Glutamatergic neuron (in vitro differentiated cells): ENCODE measurements around the gene CALHM5. TPM values are rescaled to one million over a fixed set of nuclear protein-coding genes. Genes with fewer than 3 reads are reported as not detected.

Experiments used
- DNase-seq: peaks from one replicate; pipeline ENCODE4 v3.0.0; 2022
- H3K27ac Mint-ChIP-seq: one replicate; pipeline ENCODE4 v1.8.0; 2020; ENCODE audit warnings: mild to moderate bottlenecking, mixed read lengths, inconsistent platforms; ENCODE audit not compliant: unreplicated experiment
- H3K27me3 Mint-ChIP-seq: one replicate; pipeline ENCODE4 v1.8.0; 2020; ENCODE audit warnings: mild to moderate bottlenecking, moderate library complexity, mixed read lengths, inconsistent platforms; ENCODE audit not compliant: unreplicated experiment
- H3K36me3 Mint-ChIP-seq: one replicate; pipeline ENCODE4 v1.8.0; 2020; ENCODE audit warnings: mild to moderate bottlenecking, mixed read lengths, inconsistent platforms; ENCODE audit not compliant: unreplicated experiment
- H3K4me1 Mint-ChIP-seq: one replicate; pipeline ENCODE4 v1.8.0; 2020; ENCODE audit warnings: mild to moderate bottlenecking, low read depth, mixed read lengths, inconsistent platforms; ENCODE audit not compliant: unreplicated experiment
- H3K4me3 Mint-ChIP-seq: one replicate; pipeline ENCODE4 v1.8.0; 2020; ENCODE audit warnings: mild to moderate bottlenecking, mixed read lengths, inconsistent platforms; ENCODE audit not compliant: unreplicated experiment
- H3K9me3 Mint-ChIP-seq: one replicate; pipeline ENCODE4 v1.8.0; 2020; ENCODE audit warnings: mild to moderate bottlenecking, moderate library complexity, mixed read lengths, inconsistent platforms; ENCODE audit not compliant: unreplicated experiment
- long read RNA-seq: library from polyadenylated mRNA; unstranded; transcript quantifications from one replicate; pipeline ENCODE4 v2.0.0, GENCODE V29; 2020; ENCODE audit not compliant: unreplicated experiment
- total RNA-seq: library from RNA; stranded (reverse); fragmentation: NEBNext Ultra II Directional; extraction: Animal tissue kit (Norgen Biotek cat#: 25700); gene quantifications from one replicate; pipeline ENCODE4 v1.2.1, GENCODE V29; 2021; ENCODE audit not compliant: unreplicated experiment
- TF ChIP-seq, protein P1 (sequence below): fragments of 200-600 bp; sonication (generic); IDR thresholded peaks from one replicate; pipeline ENCODE4 v1.5.0; 2021; ENCODE audit not compliant: partially characterized antibody, unreplicated experiment

CALHM5 gene, protein sequence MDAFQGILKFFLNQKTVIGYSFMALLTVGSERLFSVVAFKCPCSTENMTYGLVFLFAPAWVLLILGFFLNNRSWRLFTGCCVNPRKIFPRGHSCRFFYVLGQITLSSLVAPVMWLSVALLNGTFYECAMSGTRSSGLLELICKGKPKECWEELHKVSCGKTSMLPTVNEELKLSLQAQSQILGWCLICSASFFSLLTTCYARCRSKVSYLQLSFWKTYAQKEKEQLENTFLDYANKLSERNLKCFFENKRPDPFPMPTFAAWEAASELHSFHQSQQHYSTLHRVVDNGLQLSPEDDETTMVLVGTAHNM
- 0.10 TPM for total RNA-seq
- long read RNA-seq, result 0 reads

DNA sequence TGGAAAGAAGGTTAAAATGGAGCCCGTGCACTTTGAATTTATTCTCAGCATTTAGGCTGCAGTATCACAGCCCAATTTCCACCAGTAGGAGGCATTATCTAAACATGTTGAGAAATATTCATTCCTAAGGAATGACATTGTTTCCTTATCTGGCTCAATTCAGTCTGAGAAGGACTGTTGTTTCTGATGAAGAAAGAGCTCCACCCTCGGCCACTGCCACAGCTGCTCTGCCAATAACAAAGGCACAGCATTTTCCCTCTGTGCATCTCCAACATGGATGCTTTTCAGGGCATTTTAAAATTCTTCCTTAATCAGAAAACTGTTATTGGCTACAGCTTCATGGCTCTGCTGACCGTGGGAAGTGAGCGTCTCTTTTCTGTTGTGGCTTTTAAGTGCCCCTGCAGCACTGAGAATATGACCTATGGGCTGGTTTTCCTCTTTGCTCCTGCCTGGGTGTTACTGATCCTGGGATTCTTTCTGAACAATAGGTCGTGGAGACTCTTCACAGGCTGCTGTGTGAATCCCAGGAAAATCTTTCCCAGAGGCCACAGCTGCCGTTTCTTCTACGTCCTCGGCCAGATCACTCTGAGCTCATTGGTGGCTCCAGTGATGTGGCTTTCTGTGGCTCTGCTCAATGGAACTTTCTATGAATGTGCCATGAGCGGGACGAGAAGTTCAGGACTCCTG, at the start of gene CALHM5:
CALHM5 (plus strand) TSS at position 216 of the 687 bp plus-strand sequence; CDS start at position 274, 58 bp downstream.
- Mint-ChIP-seq H3K27me3 (no peaks in the 10 kb centered on the region), H3K4me1 (no peaks in the 10 kb centered on the region), H3K4me3 (no peak within 1 kb of the TSS), H3K36me3 (no peaks in the 10 kb centered on the region), H3K27ac (no peak within 1 kb of the TSS), H3K9me3 (peaks cover 2% of the 10 kb centered on the region)
- DNase-seq, result no peak
- TF ChIP-seq, protein P1, sequence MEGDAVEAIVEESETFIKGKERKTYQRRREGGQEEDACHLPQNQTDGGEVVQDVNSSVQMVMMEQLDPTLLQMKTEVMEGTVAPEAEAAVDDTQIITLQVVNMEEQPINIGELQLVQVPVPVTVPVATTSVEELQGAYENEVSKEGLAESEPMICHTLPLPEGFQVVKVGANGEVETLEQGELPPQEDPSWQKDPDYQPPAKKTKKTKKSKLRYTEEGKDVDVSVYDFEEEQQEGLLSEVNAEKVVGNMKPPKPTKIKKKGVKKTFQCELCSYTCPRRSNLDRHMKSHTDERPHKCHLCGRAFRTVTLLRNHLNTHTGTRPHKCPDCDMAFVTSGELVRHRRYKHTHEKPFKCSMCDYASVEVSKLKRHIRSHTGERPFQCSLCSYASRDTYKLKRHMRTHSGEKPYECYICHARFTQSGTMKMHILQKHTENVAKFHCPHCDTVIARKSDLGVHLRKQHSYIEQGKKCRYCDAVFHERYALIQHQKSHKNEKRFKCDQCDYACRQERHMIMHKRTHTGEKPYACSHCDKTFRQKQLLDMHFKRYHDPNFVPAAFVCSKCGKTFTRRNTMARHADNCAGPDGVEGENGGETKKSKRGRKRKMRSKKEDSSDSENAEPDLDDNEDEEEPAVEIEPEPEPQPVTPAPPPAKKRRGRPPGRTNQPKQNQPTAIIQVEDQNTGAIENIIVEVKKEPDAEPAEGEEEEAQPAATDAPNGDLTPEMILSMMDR, result peak; percentile 57

DNA sequence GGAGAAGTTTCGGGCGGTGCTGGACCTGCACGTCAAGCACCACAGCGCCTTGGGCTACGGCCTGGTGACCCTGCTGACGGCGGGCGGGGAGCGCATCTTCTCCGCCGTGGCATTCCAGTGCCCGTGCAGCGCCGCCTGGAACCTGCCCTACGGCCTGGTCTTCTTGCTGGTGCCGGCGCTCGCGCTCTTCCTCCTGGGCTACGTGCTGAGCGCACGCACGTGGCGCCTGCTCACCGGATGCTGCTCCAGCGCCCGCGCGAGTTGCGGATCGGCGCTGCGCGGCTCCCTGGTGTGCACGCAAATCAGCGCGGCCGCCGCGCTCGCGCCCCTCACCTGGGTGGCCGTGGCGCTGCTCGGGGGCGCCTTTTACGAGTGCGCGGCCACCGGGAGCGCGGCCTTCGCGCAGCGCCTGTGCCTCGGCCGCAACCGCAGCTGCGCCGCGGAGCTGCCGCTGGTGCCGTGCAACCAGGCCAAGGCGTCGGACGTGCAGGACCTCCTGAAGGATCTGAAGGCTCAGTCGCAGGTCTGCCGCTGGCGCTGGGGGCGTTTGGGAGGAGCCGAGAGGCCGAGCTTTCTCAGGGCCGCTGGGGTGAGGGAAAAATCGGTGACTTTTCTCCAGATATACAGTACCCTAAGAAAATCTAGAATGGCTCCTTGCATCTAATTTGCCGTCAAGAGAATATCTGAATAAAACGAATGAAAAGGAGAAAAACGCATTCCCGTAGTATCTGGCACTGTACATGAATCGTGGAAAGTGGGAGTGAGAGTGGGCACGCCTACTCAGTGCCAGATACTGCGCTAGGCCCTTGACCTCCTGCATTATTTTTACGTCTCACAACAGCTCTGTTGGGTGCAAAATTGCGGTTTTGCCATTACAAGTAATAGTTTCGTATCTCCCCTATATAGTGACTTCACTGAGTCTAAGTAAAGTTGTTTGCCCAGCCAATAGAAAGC, 49.2 kb upstream of the CALHM5 start:
- H3K27ac Mint-ChIP-seq, result no peak overlapping the region
- peaks cover 3% of the 10 kb centered on the region for H3K9me3 Mint-ChIP-seq
- peak overlapping the region; percentile 76 for H3K4me3 Mint-ChIP-seq
- DNase-seq, result peak; percentile 67
- no peaks in the 10 kb centered on the region for H3K36me3 Mint-ChIP-seq
- peaks cover 7% of the 10 kb centered on the region for H3K27me3 Mint-ChIP-seq
- TF ChIP-seq, protein P1, result no peak
- H3K4me1 Mint-ChIP-seq, result peaks cover 2% of the 10 kb centered on the region

DNA sequence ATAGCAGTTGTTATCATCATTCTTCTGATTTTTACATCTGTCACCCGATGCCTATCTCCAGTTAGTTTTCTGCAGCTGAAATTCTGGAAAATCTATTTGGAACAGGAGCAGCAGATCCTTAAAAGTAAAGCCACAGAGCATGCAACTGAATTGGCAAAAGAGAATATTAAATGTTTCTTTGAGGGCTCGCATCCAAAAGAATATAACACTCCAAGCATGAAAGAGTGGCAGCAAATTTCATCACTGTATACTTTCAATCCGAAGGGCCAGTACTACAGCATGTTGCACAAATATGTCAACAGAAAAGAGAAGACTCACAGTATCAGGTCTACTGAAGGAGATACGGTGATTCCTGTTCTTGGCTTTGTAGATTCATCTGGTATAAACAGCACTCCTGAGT, 48.1 kb upstream of the CALHM5 start:
- no peaks in the 10 kb centered on the region for H3K36me3 Mint-ChIP-seq
- no peak overlapping the region for H3K27ac Mint-ChIP-seq
- H3K9me3 Mint-ChIP-seq, result peaks cover 3% of the 10 kb centered on the region
- peaks cover 2% of the 10 kb centered on the region for H3K4me1 Mint-ChIP-seq
- TF ChIP-seq, protein P1, result no peak
- H3K4me3 Mint-ChIP-seq, result peak overlapping the region; percentile 64
- H3K27me3 Mint-ChIP-seq, result peaks cover 7% of the 10 kb centered on the region
- DNase-seq, result no peak

DNA sequence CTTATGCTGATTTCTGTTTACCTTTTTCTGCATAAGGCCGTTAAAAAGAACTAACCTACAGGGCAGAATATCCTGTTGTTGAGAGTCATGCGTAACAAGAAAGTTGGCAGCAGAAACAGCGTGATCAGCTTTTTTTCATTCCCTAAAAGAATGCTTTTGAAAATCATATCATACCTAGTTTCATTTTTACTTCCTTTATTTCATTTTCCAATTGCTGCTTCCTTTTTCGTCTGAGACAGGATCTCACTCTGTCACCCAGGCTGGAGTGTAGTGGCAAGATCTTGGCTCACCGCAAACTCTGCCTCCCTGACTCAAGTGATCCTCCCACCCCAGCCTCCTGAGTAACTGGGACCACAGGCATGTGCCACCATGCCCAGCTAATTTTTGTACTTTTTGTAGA, 46.2 kb upstream of the CALHM5 start:
- peaks cover 3% of the 10 kb centered on the region for H3K9me3 Mint-ChIP-seq
- H3K27me3 Mint-ChIP-seq, result peaks cover 7% of the 10 kb centered on the region
- H3K4me1 Mint-ChIP-seq, result peaks cover 2% of the 10 kb centered on the region
- no peak overlapping the region for H3K27ac Mint-ChIP-seq
- no peak for DNase-seq
- no peaks in the 10 kb centered on the region for H3K36me3 Mint-ChIP-seq
- H3K4me3 Mint-ChIP-seq, result no peak overlapping the region
- TF ChIP-seq, protein P1, result no peak
